Omental fat pad (tissue), 4 donors: ENCODE data around the gene MACROD2. TPM values are rescaled to one million over a fixed set of nuclear protein-coding genes. Genes with fewer than 3 reads are reported as not detected.

ENCODE experiments used
- ATAC-seq: fragments of 150-250 bp; one replicate; pipeline ENCODE4 v1.9.1; 2016; ENCODE audit warnings: mild to moderate bottlenecking, moderate library complexity; ENCODE audit not compliant: low FRiP score
- DNase-seq: peaks from one replicate; pipeline ENCODE4 v3.0.0-alpha.2; 2019; ENCODE audit warnings: low spot score
- total RNA-seq, 4 donors: library from RNA; depleted of rRNA; stranded (reverse); fragments of >200 nt; gene quantifications; one replicate each; pipeline ENCODE4 v1.1.0, GENCODE V29; 2016
- TF ChIP-seq, protein P1 (sequence below), 3 donors: fragments of 450-650 bp; IDR thresholded peaks; one replicate each; pipeline ENCODE4 v1.5.1; 2016 to 2017; ENCODE audit warnings: antibody characterized with exemption in 3 of 3, mild to moderate bottlenecking in 3 of 3, moderate library complexity in 2 of 3

Gene MACROD2
- total RNA-seq = 10 to 100 TPM in 1 of 4 donors, 1 to 10 TPM in 3; 6.8 to 54.1 (median 7.4) TPM

DNA sequence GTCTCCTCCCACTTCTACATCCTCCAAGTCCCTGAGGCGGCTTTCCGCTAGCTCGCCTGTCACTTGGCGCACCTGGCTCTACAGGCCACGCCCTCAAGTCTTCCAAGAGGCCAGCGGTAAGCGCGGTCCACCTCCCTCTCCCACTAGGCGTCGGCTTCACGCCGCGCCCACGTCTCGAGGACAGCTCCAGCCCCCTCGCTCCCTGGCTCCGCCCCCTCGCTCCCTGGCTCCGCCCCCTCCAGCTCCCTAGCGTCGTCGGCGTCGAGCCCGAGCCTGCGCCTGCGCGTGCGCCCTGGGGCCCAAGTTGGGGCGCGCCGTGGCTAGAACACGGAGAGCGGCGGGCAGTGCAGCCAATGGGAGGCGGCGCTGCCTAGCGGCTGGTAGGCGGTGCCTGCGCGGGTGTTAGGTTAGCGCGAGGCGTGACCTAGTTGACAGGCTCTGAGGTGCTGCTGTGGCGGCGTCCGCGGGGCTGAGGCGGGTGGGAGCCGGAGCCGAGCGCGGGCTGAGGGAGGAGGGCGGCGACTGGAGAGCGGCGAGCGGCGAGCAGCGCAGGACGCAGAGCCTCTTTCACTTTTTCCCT is at the start of gene MACROD2:
Gene MACROD2 (plus strand): TSS at position 431 of the 580 bp plus-strand sequence.
- ATAC-seq (peak; percentile 99), DNase-seq (peak; percentile 71)
- TF ChIP-seq, protein P1, sequence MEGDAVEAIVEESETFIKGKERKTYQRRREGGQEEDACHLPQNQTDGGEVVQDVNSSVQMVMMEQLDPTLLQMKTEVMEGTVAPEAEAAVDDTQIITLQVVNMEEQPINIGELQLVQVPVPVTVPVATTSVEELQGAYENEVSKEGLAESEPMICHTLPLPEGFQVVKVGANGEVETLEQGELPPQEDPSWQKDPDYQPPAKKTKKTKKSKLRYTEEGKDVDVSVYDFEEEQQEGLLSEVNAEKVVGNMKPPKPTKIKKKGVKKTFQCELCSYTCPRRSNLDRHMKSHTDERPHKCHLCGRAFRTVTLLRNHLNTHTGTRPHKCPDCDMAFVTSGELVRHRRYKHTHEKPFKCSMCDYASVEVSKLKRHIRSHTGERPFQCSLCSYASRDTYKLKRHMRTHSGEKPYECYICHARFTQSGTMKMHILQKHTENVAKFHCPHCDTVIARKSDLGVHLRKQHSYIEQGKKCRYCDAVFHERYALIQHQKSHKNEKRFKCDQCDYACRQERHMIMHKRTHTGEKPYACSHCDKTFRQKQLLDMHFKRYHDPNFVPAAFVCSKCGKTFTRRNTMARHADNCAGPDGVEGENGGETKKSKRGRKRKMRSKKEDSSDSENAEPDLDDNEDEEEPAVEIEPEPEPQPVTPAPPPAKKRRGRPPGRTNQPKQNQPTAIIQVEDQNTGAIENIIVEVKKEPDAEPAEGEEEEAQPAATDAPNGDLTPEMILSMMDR (IDR thresholded peaks at IDR 0.05) = no peak

DNA sequence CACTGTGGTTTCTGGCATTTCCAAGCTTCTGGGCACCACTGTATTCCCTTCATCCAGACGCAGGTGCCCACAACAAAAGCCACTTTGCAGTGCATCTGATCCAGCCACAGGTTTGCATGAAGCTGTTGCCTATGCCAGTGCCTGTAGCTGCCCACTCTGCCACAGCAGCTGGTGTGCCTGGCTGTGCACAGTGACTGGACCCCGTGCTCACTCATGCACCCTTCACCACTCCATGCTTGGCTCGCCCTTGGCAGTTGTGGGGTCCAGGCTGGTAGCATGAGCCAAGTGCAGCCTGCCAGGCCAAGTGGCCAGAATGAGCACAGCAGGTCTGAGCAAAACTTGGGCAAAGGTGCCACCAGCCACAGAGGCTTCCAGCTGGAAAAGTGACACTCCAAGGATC is 47.6 kb upstream of the MACROD2 start:
- TF ChIP-seq, protein P1 (IDR thresholded peaks at IDR 0.05) = no peak
- ATAC-seq (no peak), DNase-seq (no peak)

DNA sequence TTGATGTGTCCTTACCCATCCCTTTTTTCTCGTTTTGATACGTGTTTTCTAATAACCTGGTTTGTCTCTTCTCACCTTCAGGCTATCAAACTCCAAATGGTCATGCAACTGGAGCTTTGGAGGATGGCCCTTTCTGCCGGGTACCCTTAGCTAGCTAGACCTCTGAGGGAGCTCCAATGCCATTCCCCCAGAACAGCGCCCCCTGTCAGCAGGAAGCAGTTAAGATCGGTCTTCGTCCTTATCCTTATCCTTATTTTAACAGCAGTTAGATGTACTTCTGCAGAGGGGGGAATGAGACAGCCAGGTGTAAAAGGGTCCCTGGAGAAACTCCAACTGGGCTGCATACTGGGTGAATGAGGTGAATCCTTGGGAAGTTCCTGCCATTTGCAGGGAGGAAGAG is 42.1 kb upstream of the MACROD2 start:
- TF ChIP-seq, protein P1 (IDR thresholded peaks at IDR 0.05) = no peak
- ATAC-seq (no peak), DNase-seq (no peak)

DNA sequence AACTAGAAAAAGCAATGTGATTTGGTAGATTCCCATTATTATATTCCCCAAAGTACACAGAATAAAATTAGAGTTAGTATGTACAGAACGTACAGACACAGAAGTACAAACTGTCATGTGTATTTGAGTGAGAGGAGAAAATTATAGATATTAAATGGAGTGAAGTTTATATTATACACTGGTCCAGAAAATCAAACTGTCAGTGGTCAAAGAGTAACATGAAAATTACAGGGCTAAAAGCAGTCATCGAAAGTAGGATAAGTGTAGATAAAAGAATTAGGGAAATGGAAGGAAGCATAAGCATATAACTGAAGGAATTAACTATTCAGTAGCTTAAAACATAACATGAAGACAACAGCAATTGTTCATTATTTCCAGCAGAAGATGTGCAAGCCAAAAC is 35.2 kb upstream of the MACROD2 start:
- no peak for DNase-seq
- TF ChIP-seq, protein P1 (IDR thresholded peaks at IDR 0.05) = no peak
- no peak for ATAC-seq

DNA sequence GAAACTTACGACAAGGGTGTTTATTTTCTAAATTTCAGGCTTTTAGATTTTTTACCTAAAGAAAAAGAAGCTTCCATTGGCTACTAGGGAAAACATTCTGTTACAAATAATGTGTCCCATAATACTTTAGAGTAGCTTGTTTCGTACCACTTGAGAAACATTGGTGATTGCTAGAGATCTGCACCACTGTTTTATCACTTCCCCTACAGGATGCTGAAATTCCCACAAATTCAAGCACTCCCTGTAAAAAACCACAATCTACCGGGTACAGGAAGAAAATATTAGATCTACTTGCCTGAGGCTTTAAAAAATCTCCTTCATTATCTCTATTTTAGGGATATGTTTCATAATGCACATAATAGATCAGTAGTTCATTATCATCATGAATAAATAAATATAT is 34.8 kb upstream of the MACROD2 start:
- ATAC-seq = no peak
- TF ChIP-seq, protein P1 (IDR thresholded peaks at IDR 0.05) = no peak
- no peak for DNase-seq

DNA sequence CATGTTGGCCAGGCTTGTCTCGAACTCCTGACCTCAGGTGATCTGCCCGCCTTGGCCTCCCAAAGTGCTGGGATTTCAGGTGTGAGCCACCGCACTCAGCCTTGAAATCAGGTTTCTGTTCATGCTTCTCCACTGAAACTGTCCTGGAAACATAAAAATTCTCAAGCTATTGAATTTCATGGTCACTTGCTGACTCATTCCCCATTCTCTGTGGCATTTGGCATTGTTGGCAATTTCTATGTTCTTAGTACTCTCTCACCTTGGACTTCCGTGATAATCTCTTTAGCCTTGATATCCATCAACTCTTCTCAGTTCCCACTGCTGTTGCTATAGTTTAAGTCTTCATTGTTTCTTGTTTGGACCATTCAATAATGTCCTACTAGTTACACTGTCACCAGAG is 11.1 kb upstream of the MACROD2 start:
- TF ChIP-seq, protein P1 (IDR thresholded peaks at IDR 0.05) = no peak
- no peak for ATAC-seq
- no peak for DNase-seq

DNA sequence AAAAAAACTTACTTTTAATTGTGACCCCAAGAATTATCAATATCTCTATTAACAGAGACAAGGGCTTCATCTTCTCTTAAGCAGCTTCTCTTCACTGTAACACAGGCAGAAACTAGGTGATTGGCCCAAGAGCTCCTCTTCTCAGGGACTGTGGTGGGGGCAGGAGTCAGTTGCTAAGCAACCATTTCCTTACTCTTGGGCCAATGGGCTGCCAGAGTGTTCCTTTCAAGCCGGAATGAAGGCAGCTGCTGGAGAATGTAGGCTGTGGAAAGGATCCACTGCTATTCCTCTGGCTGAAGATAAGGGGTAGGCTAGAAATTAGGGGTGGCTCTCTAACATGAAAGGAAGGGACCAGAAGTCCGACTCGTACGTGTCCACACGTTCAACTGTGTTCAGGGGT is 4.9 kb upstream of the MACROD2 start, which contains the start of gene SEL1L2:
Gene SEL1L2 (minus strand): TSS at position 150 of the 400 bp plus-strand sequence. CDS start 80 bp downstream, at position 70.
- DNase-seq = no peak
- TF ChIP-seq, protein P1 (IDR thresholded peaks at IDR 0.05) = no peak
- ATAC-seq = no peak
